M059J (cell line): ENCODE measurements around the gene NT5C1B. TPM values are rescaled to one million over a fixed set of nuclear protein-coding genes. Genes with fewer than 3 reads are reported as not detected.

Experiments
- DNase-seq: peaks from one replicate; pipeline ENCODE4 v3.0.0-alpha.2; 2012; ENCODE audit warnings: low read depth
- total RNA-seq: library from RNA; depleted of rRNA; stranded (reverse); fragments of >200 nt; shearing (Covaris generic); gene quantifications from 2 replicates; pipeline ENCODE4 v1.2.3, GENCODE V29; 2014

The NT5C1B gene
- total RNA-seq, 1 experiment from 2014 or later = not detected

DNA sequence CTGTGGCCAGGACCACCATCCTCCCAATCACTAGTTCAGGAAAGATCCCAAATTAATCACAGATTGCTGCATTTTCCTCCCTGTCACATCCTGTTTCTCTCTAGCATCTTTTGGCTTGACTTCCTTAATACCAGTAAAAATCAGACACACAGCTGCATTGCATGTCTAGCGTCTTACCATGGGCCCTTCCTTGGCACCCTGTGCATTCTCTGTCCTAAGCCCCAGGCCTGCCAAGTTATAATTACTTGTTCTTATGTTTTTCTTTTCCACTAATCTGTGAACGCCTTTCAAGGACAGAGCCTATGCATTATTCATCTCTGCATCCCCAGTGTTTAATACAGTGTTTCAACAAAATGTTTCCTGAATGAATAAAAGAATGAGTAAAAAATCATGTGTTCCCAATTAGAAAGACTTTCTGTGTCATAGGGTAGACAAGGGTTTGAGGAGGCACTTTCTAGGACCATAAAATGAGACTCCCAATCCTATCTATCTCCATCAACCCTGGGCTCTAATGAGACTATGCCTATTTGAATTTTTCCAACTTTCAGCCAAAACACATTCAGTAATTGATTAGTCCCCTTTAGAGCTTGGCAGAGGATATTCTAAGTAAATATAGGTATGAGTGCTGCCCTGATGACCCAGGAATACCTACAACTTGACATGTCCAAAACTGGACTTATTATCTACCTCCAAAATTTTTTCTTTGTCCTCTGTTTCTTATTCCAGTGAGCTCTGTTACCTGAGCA, 10.3 kb upstream of the NT5C1B start:
- no peak for DNase-seq

DNA sequence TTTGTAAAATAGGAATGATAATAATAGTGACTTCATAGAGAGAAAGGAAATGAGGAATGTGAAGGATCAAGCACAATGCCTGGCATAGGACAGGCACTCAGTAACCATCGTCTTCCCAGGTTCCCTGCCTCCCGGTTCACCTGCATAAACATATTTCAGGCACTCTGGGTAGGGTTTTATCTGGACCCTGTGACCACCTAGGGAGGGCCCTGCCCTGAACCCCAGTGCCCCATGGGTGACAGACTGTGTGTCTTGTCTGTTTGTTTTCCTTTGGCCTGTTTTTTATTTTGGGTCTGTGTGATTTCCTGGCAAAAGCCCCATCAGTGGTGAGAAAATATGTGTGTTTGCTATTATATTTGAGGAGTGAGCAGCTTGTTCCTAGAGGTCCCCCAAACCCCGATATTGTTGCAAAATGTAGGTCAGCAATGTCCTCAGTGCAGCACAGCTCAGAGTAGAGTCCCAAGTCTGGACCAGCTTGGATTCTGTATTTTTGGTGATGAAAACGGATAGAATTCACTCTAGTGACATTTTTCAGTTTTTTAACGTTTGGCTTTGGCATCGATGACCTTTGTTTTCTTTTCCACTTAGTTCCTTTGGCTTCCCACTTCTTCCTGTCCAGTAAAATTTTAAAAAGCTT, 9.6 kb upstream of the NT5C1B start:
- no peak for DNase-seq

- no peak for DNase-seq
Observed at GRCh38 chr2:18597618-18598017, 8.2 kb upstream of the NT5C1B start.

DNA sequence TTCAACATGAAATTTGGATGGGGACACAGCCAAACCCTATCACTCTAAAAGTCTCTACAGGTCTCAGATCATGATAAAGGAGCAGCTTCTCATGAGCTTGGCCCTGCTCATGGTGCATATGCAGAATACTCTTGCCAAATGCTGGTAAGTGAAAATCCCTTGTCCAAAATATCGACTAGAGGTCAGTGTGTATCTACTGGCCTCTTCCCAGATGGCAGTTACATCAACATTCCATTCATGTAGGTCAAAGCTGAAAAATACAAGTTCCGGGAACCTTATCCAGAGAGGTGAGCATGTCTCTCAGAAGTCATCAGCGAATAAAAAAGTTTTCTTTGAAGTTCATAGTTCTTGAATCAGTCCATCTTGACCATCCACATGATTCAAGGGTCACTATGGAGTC, 7.6 kb upstream of the NT5C1B start:
- DNase-seq = no peak

GRCh38 chr2:18593496-18593895, 4.1 kb upstream of the NT5C1B start:
- no peak for DNase-seq

GRCh38 chr2:18592372-18592771, 3.0 kb upstream of the NT5C1B start:
- DNase-seq = no peak

GRCh38 chr2:18588802-18589201, 567 bp downstream of the NT5C1B start:
- DNase-seq = no peak

GRCh38 chr2:18588049-18588448, 1.3 kb downstream of the NT5C1B start:
- DNase-seq = no peak

DNA sequence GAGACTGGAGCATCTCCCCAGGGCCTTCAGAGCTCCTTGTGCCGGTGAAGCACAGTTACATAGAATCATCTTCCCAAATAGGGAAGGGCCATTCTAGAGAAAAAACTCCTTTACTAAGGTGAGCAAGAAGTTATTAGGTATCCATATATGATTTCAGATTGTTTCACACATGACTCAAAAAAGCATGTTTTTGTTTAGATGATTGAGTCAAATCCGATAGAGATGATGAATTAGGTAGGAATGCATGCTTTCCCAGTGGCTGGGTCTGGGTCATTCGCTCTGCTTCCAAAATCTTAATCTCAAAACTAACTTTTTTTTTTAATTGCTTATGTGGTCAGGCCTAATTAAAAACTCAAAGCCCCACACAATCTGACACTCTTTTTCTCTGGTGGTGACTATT, 3.8 kb downstream of the NT5C1B start:
- DNase-seq = peak; percentile 31

GRCh38 chr2:18584608-18584954, 4.8 kb downstream of the NT5C1B start:
- no peak for DNase-seq

DNA sequence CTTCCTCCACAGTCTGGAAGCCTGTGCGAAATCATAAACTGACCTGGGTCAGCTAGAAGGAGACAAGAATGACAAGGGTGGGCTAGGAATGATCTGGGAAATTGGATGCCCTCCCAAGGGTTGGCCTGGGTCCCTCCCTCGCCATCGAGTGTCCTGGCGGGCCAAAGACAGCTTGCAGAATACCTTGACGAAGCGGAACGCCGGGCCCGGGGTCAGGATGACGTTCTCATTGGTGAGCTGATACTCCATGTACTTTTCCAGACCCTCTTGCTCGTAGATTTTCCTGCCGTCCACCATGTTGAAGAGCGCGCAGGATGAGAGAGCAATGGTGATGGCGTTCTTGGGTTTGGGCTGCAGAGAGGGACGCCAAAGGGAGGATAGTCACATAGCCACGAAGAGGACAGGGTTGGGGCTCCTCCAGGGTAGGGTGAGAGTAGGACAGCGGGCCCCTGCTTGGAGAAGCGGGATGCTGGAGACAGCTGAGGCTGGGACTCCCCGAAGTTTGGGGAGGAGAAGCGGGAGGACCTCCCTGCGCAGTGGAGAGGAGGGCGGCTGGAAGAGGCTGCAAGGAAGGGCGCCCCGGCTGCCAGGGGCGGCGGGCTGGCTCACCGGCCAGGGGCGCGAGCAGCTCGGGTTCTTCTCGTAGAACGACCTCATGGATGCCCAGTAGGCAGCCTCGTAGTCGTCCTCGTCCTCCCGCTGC, 5.3 kb downstream of the NT5C1B start:
- no peak for DNase-seq

GRCh38 chr2:18580606-18581005, 8.8 kb downstream of the NT5C1B start:
- no peak for DNase-seq

DNA sequence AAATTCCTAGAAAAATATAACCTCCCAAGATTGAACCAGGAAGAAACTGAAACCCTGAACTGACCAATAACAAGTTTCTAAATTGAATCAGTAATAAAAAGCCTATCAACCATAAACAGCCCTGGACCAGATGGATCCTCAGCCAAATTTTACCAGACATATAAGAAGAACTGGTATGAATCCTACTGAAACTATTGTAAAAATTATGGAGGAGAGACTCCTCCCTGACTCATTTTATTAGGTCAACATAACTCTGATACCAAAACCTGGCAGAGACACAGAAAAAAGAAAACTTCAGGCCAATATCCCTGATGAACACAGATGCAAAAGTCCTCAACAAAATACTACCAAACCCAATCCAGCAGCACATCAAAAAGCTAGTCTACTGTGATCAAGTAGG, 11.3 kb downstream of the NT5C1B start:
- peak; percentile 2 for DNase-seq

- peak; percentile 7 for DNase-seq
Observed at GRCh38 chr2:18566145-18566769, 23.1 kb downstream of the NT5C1B start.

- DNase-seq = no peak
Observed at GRCh38 chr2:18560797-18561085, 28.6 kb downstream of the NT5C1B start.

DNA sequence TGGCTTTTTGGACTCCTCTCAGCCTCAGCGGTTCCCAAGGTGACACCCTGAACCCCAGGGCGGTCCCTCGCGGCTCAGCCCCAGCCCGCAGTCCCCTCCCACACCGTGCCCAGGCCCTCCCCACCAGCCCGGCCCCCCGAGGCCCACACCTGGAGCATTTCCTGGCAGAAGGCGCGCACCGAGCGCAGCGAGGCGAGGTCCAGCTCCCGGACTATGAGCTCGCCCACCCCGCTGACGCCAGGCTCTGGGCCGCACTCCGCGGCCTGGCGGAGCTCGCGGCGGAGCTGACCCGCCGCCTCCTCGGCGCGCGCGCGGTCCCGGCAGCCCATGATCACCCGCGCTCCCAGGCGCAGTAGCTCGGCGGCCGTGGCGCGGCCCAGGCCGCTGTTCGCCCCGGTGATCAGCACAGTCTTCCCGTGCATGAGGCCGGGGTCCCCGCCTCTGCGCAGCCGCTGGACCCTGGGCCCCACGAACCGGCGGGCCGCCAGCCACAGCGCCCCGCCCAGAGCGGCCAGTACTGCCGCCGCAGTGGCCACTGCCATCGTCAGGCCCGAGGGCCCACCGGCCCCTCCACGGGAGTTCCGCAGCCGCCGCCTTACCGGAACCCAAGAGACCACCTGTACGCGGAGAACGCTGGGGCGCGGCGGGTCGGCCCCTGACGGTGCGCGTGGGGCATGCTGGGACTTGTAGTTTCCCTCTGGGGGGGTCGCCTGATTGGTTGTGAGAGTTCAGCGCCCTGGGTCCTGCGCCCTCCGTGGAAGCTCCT, 29.2 kb downstream of the NT5C1B start, which contains the start of gene RDH14:
RDH14 (minus strand) TSS at position 623 of the 766 bp plus-strand sequence; CDS start at position 542, 81 bp downstream.
- DNase-seq = peak; percentile 89

DNA sequence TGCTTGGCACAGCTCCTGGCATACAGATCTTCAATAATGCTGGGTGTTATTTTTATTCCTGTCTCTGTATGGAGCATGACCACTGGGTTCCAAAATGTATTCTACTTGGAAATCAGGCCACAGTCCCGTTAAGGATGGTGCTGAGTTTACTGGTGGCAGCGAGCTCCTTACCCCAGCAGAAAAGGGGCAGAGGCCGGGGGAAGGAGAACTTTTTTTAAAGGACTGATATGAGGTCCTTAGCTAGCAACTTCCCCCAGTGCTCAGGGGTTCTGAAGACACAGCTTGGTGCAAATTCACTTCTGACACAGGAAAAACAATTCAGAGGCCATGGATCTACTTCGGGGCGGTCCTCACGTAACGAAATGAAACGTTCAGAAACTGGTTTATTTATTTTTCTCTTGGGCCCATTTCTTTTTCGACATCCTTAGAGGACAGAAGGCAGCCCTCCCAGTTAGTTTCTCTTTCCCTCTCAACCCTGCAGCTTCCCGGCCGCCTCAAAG, 29.8 kb downstream of the NT5C1B start:
- DNase-seq = no peak

- DNase-seq = no peak
Observed at GRCh38 chr2:18558458-18558857, 30.9 kb downstream of the NT5C1B start.

DNA sequence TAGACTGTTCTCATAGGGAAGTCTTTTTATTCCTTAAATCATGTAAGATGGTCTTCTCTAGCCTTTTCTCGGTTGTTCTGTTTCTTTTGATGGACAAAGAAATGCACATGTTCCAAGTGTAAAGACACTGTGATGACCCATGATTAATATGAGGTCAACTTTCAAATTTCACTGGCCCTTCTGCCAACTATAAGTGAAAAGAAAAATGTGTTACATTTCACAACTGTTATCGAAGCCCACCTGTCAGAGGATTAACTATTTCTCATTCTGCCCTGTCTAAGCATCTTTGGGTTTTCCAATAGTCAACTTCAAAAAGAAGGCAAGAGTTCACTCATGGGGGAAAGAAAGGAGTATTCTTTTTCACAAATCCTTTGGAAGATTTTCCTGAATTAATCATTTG, 32.2 kb downstream of the NT5C1B start:
- DNase-seq = no peak

GRCh38 chr2:18552351-18553077, 36.9 kb downstream of the NT5C1B start:
- no peak for DNase-seq

- DNase-seq = no peak
Observed at GRCh38 chr2:18551623-18552022, 37.7 kb downstream of the NT5C1B start.
